ENCODE data around the gene PMEPA1.
A peak's percentile ranks its signal among the peaks of the same experiment; 100 is the strongest.
"Not testable (repeated sequence)": the region's sequence is repeated elsewhere in the genome, so short reads cannot be mapped to it uniquely, and the experiment has no call there.

PMEPA1 gene

DNA sequence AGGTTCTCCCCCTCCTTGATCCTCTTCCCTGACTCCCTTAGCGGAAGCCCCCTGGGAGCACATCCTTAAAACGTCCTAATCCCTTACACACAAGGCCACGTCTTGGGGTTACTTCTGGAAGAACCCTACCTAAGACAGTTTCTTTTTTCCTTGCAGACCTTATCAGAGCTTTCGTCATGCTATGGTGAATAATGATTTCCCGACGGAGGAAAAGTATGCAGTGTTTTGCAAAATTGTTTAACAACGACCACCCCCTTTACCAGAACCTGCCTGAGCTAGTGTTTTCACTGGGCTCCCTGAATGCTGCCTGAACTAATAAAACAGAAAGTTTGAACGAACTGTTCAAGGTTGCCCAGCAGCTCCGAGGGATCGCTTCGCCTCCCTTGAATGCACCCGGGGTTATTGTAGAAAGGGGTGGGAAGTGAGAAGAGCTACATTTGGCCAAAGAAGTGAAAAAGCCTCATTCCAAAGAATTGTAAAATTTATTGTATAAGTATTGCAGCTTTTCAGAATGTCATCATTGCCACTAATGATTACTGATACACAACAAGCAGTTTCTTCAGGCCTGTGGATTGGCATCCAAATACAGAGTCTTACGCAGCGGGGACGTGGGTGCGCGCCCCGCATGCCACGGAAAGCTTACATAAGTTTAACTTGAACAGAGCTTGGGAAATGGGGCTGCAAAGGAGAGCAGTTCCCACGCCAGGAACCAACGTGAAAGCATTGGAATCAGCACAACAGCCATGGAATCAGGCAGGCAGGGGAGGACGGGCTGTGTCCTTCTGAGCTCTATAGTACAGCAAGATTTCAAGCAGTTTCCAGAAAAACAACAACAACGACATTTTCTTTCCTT, 61.7 kb downstream of the PMEPA1 start:
- no peak for DNase-seq

DNA sequence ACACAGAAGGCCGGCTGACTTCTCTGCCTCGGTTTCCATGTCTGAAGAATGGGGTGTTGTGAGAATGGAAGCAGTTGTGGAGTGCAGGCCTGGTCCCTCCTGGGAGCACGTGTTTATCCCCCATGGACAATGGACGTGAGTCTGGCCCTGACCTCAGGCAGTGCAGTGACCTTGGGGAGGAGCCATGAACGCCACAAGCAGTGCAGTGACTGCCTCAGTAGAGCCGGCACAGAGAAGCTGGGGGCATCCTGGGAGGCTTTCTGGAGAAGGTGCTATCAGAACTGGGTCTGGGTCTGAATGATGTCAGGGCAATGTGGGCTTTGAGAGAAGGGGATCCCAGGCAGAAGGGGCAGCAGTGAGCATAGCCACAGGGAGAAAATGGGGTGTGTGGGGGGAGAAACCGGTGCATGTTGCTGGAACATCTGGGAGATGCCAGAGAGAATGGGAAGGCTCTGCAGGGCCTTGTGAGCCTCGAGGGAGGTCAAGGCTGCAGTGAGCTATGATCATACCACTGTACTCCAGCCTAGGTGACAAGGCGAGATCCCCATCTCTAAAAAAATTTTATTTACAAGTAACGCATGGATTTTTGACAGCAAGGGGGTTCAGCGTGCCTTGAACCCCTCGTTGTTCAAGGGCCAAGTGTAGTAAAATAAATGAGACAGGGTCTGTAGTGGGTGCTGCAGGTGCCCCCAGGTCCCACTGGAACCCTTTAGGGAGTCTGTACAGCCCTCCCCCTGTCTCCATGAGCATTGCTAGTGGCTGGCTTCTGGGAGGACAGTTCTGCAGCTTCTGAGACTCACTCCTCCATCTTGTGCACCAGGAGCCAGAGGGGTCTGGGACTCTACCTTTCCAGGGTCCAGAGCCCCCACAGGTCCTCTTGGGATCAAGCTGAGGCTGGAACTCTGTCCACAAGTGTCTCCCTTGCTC, 62.5 kb downstream of the PMEPA1 start:
- no peak for DNase-seq

- DNase-seq = no peak
These were observed 70.9 kb downstream of the PMEPA1 start for GRCh38 chr20:57638895-57639236.

DNA sequence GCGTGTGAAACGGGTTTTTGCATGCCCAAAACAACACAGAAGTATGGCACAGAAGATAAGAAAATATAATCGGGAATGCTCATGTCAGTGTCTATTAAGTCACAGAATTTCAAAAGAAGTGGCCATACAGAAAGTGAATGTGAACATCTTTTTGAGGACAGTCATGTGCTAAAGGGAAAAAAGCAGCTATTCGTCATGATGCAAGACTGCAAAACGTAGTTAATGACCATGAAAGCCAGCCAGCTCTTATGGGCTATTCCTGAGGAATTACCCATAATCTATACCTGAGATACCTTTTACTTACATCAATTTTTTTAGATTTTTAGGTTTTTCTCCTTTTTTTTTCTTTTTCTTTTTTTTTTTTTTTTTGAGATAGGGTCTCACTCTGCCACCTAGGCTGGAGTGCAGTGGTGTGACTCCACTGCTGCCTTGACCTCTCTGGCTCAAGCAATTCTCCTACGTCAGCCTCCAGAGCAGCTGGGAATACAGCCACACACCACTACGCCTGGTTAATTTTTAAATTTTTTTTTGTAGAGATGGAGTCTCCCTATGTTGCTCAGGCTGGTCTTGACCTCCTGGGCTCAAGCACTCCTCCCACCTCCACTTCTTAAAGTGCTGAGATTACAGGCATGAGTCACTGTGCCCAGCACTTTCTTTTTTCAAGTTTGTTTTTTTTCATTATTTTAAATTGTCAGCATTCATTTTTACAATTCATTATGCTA, 71.5 kb downstream of the PMEPA1 start:
- DNase-seq = no peak

- DNase-seq = no peak
These were observed 75.8 kb downstream of the PMEPA1 start for GRCh38 chr20:57633945-57634491.

DNA sequence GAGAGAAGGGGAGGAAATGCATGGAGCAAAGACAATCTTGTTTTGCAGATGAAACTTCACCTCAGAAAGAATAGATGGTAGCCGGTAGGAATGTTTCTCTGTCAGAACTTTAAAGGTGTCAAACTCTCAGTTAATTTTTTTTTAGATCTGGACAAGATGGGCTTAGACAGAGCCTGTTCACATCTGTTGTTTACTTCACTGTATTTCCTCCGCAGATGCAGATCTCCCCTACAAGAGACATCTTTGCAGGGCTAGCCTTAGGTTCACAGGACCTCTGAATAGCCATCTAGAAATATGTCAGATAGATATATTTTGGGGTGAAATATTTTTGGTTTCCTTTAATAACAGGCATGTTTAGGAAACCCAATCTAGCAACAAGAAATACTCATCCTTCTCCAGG, 77.5 kb downstream of the PMEPA1 start:
- DNase-seq = no peak

GRCh38 chr20:57630061-57630460, 79.8 kb downstream of the PMEPA1 start:
- no peak for DNase-seq

DNA sequence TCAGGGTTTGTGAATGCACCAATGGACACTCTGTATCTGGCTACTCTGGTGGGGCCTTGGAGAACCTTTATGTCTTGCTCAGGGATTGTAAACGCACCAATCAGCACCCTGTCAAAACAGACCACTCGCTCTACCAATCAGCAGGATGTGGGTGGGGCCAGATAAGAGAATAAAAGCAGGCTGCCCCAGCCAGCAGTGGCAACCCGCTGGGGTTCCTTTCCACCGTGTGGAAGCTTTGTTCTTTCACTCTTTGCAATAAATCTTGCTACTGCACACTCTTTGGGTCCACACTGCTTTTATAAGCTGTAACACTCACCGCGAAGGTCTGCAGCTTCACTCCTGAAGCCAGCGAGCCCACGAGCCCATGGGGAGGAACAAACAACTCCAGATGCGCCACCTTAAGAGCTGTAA, 80.3 kb downstream of the PMEPA1 start:
- not testable (repeated sequence) for DNase-seq

DNA sequence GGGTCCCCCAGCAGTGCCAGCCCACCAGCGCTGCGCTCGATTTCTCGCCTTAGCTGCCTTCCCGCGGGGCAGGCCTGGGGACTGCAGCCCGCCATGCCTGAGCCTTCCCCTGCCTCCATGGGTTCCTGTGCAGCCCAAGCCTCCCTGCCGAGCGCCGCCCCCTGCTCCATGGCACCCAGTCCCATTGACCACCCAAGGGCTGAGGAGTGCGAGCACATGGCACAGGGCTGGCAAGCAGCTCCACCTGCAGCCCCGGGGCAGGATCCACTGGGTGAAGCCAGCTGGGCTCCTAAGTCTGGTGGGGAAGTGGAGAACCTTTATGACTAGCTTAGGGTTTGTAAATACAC, 80.9 kb downstream of the PMEPA1 start:
- not testable (repeated sequence) for DNase-seq

GRCh38 chr20:57628047-57628961, 81.5 kb downstream of the PMEPA1 start:
- peak; percentile 4 for DNase-seq

GRCh38 chr20:57627339-57627738, 82.5 kb downstream of the PMEPA1 start:
- DNase-seq = no peak

DNA sequence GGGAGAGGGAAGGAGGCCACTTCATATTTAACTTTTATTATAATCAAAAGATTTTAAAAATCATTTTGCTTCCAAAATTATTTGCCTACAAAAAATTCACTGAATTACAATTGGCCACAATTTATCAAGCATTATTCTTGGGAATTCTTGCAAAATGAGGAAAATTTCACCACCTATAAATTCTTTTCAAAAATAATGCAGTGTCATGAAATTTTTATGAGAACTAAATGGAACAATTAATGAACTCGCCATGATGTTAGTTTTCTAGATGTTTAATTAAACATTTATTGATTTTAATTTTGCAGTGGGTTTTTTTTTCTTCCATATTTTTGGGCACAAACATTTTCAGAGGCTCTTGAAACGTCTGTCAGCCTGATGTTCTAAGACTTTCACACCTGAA, 83.8 kb downstream of the PMEPA1 start:
- DNase-seq = no peak

GRCh38 chr20:57625181-57625958, 84.4 kb downstream of the PMEPA1 start:
- DNase-seq = no peak

DNA sequence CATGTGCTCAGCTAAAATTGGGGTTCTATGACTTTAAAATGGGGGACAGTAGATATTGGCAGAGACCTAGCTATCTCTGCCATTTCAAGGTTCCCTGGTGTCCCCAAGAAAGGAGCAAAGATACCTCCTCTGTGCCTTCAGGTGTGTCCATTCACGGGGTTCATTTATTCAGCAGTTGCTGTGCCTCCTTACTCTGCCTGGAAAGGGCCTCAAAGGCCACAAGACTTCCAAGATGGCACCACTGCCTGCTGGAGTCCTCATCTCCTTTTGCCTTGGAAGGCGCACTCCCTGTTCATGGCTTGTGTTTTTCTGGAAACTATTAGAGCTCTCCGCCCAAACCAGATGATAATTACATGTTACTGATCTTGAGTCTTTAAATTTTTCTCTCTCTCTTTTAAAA, 85.7 kb downstream of the PMEPA1 start:
- DNase-seq = no peak

DNA sequence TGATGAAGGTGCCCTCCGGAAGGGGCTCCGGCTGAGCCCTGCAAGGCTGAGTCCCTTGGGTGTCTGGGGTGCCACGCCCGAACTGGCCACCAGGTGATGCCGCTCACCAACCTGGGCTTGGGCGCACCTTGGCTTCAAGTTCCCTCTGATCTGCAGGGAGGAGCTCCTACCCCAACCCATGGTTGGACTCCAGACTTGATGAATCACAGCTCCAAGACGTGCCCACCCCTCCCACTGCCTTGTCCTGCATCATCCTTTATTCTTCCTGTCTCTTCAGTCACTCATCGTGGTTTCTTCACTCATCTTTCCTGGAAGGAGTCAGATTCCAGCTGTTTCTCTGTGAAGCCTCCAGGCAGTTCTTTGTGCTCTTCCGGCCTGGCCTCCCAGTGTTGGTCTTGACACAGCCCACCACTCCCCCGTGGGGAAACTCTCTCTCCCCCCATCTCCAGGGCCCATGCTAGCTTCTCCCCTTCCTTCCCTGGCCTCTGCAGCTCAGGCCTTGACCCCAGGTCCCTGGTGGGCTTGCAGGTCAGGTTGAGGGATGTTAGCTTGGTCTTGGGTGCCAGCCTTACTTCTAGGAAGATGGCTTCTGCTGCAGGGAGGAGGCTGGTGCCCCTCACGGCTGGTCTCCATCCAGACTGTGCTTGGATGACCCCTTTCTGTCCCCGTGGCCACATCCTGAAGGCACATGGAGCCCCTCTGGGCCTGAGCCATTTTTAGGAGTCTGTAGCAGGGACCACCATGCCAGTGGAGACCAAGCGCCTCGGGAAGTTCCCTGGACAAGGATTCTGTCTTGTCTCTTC, 87.0 kb downstream of the PMEPA1 start:
- DNase-seq = peak; percentile 67

- DNase-seq = no peak
These were observed 87.6 kb downstream of the PMEPA1 start for GRCh38 chr20:57622201-57622570.

DNA sequence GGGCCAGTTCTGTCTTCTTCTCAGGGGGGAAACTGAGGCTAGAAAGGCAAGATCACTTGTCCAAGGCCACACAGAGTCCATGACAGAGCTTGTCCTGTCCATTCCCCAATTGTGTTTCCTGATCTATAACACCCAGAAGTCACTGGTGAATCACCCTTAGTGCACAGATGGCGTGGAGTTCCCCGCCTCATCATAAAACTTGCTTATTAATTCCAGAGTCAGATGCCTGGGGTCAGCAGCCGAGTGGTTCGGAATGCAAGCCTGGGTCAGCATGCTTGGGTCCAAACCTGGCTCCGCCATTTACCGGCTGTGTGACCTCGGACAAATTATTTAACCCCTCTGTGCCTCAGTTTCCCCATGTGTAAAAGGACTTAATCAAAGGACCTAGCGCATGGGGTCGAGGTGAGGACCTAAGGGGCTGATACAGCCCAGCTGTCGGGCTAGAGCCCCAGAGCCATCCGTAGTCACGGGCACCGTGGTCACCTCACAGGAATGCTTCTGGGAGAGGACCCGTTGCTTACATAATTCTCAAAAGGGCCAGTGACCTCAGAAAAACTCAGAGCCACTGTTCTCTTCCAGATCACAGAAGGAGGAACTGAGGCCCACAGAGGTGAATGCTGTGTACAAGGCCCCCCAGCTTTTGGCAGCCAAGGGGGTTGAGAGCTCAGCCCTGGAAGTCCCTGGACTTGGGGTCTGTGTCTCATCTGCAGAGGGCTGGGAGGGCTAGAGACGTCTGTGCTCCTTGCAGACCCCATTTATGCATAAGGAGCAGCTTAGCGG, 88.2 kb downstream of the PMEPA1 start:
- no peak for DNase-seq

GRCh38 chr20:57620999-57621398, 88.8 kb downstream of the PMEPA1 start:
- no peak for DNase-seq

- no peak for DNase-seq
These were observed 89.4 kb downstream of the PMEPA1 start, which contains the start of gene ZBP1 for GRCh38 chr20:57620274-57620990. Gene ZBP1, minus strand, starts transcription at chr20:57620426. Its CDS starts 131 bp downstream, at chr20:57620295.
